NOMO-1 treated with dmso at 0.1 percent for 144 hours (cell line): ENCODE data around the gene PSMC3.

Experiments
- DNase-seq: peaks from one replicate; lab custom pipeline; 2025; ENCODE audit not compliant: unreplicated experiment; lab: John Stamatoyannopoulos, UW

The PSMC3 gene

GRCh38 chr11:47395223-47396048 lies 30.8 kb downstream of the PSMC3 start:
- no peak for DNase-seq

DNA sequence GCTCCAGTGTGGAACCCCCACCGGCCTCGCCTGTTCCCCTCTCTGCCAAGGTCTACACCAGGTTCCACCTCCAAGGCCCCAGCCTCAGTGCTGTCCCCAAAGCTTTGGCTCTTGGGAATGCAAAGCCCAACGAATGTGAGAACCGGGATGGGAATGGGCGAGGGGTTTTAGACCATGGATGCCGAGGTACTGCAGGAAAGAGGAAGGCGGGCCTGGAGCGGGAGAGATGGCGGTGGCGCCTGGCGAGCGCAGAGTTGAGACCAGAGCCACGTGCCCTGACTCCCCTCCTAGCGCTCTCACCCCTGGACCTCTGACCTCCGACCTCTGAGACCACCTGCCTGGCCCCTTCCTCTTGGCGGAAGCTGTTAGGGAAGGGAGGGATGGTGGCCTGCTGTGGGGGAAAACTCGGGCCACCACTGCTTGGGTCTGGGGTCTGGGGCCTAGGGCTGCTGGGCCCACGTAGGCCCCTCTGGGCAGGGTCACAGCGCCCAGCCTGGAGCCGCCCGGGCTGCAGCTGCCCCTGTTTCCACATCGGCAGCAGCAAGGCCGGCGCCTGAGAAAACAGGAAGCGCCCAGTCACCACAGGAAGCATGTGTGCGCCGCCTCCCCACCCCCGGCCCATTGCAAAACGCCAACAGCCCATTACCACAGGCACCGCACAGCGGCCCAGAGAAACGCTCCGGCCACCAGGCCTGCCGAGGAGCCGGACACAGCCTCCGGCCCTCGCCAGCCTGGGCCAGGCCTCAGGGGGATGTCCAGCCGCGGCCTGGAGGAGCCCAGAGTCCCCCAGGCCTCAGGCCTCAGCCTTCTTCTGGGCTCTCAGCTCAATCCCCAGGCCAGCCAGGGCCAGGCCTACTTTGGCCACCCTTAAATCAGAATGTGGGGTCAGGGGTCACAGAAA lies 31.7 kb downstream of the PSMC3 start:
- peak; percentile 91 for DNase-seq

GRCh38 chr11:47394050-47394321 lies 32.3 kb downstream of the PSMC3 start:
- no peak for DNase-seq

DNA sequence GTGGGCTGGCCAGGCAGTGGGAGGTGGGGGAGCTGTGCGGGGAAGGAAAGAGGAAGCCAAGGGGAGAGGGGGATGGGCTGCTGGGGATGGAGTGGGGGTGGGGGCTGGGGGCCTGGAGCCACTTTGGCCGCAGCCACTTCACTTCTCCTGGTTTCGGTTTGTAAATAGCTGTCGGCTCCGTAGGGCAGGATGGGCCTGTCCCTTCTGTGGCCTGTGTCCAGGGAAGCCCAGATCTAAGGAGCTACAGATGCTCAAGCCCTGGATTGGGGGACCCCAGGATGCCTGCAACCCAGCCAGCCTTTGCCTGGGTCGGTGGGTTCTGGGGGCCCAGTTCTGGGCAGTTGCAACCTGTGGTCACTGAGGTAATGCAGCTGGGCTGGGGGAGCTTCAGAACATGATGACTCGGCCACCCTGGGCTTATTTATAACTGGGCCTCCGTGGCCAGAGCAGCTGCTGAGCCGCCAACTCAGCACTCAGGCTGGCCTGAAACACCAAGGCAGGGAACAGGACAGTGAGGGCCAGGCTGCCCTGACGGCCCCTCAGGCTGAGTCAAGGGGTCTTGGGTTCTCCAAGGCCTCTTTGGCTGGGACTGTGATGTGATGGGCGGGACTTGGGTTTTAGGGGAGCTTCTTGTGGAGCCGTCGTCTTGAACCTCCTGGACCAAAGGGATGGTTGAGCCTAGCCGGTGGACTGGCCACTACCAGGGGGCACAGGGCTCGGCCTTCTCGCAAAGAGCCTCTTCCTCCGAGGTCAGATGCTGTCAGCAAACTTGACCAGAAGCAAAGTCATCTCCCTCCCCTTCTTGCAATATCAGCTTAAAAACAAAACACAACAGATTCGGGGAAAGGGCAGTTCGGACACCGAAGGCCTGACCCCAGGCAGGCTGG lies 32.8 kb downstream of the PSMC3 start:
- DNase-seq, result peak; percentile 69

- no peak for DNase-seq
Measured at GRCh38 chr11:47392546-47393162, 33.6 kb downstream of the PSMC3 start.

GRCh38 chr11:47391711-47392432 lies 34.4 kb downstream of the PSMC3 start:
- no peak for DNase-seq

DNA sequence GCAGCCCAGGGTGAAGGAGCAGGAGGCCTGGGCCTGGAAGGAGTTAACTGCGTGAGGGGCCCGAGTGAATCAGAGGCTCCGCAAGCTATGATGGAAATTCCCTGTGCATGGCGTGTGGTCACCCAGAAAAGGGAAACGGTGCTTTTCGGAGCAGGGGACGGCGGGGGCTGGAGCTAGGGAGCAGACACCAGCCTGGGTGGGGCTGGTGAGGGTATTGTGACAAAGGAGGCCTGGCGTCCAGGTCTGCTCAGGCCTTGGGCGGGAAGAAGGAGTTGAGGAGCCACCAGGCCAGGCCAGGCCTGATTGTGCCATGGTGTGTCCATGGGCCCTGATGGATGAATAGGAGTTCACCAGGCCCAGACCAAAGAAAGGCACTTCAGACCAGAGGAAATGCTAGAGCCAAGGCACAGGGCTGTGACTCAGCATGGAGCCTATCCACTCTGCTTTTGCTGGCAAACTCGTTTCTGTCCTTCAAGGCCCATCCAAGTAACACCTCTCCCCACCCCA lies 35.1 kb downstream of the PSMC3 start:
- DNase-seq, result peak; percentile 93

DNA sequence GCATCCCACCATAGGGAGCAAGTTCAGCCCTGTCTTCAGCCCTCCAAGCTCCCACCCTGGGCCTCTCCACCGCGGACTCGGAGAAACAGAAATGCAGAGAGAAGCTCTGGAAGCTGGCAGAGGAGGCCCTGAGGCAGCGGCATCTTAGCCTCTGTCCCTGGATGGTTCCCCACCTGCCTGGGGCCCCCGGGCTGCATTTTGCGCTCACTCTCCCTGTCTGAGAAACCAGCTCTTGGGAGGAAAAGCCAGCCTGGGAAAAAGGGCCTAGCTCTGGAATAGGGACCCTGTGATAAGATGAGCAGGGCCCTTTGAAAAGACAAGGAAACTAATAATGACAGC lies 35.8 kb downstream of the PSMC3 start:
- no peak for DNase-seq

- no peak for DNase-seq
Measured at GRCh38 chr11:47389577-47390421, 36.4 kb downstream of the PSMC3 start.

DNA sequence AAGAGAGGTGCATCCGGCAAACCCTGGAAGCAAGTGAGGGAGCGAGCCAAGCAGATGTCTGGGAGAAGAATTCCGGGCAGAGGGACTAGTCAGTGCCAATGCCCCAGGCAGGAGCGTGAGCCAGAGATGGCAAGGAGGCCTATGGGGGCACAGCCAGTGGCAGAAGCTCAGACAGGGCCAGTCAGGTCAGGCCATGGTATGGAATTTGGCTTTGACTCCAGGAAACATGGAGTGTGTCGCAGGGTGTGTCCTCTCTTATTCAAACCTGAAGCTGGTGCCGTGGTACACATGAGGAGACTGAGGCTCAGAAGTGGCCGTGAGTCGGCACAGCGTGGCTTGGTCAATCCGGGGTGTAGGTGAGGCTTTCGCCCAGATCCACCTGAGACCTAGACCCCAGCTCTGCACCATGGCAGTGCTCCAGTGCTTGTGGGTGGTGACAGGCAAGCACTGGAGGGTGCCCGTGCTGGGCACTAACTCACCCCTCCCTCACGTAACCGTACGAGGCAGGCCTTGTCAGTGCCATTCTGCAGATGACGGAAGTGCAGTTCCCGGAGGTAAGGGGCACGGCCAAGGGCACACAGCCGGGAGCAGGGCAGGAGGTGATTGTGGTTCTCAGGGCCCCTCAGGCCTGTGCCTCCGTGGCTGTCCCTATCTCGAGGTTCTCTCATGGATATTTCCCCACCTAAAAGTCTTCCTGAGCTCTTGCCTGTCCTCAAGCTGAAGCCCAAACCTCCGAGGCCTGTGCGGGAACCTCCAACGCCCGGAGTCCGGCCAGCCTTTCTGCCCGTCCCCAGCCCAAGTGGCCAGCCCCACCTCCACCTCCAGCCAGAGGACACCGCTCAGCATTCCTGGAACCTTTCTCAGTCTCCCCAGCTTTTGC lies 37.3 kb downstream of the PSMC3 start:
- no peak for DNase-seq

- DNase-seq, result peak; percentile 67
Measured at GRCh38 chr11:47387944-47388696, 38.1 kb downstream of the PSMC3 start.

DNA sequence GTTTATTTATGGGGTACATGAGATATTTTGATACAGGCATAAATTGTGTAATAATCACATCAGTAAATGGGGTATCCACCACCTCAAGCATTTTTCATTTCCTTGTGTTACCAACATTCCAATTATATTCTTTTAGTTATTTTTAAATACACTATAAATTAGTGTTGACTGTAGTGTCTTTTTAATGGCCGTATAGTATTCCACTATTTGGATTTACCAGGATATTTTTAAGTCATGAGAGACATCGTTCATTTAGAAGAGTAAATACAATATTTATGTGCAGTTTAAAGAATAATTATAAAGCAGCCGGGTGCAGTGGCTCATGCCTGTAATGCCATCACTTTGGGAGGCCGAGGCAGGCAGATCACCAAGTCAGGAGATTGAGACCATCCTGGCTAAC lies 41.7 kb downstream of the PSMC3 start:
- DNase-seq, result no peak

DNA sequence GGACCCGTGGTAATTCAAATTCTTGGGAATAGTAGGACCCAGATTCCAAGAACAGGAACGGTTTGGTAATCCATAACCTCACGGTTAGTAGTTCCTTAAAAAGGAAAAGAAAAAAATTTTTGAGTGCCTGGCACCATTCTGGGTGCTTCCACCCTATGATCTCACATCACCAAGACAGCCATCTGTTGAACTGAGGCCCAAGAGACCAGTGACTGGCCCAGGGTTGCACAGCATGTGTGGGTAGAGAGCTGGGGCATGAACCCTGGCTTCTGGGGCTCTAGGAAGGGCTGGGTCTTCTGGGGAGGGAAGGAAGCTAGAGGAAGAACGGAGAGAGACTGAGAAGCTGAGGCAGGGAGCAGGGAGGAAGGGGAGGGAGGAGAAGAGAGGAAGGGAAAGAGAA lies 43.2 kb downstream of the PSMC3 start:
- DNase-seq, result no peak

DNA sequence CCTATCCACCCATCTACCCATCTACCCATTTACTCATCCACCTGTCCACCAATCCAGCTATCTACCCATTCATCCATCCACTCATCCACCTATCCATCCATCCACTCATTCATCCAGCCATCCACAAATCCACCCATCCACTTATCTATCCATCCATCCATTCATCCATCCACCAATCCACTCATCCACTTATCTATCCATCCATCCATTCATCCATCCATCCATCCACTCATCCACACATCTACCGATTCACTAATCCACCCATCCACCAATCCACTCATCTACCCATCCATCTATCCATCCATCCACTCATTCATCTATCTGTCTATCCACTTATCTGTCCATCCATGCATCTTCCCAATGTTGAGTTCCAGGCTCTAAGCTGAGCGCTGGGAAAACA lies 46.2 kb downstream of the PSMC3 start:
- no peak for DNase-seq

DNA sequence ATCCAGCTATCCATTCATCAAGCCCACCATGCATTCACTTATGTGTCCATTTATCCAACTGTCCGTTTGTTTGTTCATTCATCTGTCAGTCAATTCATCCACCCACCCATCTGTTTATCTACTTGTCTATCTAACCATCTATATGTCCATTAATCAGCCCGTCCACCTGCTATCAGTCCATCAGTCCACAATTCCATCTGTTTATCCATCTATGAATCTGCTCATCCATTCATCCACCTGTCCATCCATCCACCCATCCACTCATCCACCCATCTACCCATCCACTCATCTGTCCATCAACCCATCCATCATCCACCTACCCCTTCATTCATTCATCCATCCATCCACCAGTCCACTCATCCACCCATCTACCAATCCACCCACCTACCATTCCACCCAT lies 46.9 kb downstream of the PSMC3 start:
- no peak for DNase-seq

DNA sequence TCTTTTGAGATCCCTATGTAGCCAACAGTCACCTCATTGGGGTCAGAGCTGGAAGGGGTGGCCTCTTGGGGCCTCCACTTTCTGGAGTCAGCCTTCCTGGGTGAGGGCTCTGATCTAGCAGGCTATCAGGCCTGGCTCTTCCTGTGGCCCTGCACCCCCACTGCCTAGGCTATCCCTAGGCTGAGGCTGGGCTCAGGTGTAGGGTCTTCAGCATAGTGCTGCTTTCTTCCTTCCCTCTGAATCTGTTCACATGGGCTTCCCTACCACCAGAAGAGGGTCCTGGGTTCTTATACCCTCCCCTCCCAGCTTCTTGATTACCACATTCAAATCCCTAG lies 47.4 kb downstream of the PSMC3 start:
- no peak for DNase-seq

- peak; percentile 92 for DNase-seq
Measured at GRCh38 chr11:47378010-47378835, 48.0 kb downstream of the PSMC3 start, which contains the start of gene SPI1. SPI1 (minus strand) TSS chr11:47378547; CDS start chr11:47378353, 194 bp downstream.
